EL (cell line): ENCODE results near the gene CCSAP.
"Not testable (repeated sequence)": the region's sequence is repeated elsewhere in the genome, so short reads cannot be mapped to it uniquely, and the experiment has no call there.

Source experiments
- DNase-seq: peaks from one replicate; pipeline ENCODE4 v3.0.0-alpha.2; 2016

CCSAP gene

DNA sequence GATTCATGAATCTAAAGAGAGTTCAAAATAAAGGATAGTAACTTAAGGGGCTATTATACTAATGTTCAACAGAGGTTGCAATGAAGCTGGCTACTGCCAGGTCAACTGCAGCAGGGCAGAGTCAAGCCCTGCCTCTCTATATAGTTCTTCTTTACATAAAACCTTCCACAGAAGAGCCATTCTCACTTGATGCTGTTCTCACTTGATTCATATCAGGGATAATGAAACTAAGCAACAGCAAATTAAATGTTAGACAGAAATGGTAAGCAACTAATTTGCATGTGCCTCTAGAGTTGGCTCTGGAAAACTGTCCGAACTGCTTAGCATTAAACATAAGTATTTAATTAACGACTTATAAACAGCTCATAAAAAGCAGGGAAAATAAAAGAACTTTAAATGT, 17.4 kb downstream of the CCSAP start:
- no peak for DNase-seq

DNA sequence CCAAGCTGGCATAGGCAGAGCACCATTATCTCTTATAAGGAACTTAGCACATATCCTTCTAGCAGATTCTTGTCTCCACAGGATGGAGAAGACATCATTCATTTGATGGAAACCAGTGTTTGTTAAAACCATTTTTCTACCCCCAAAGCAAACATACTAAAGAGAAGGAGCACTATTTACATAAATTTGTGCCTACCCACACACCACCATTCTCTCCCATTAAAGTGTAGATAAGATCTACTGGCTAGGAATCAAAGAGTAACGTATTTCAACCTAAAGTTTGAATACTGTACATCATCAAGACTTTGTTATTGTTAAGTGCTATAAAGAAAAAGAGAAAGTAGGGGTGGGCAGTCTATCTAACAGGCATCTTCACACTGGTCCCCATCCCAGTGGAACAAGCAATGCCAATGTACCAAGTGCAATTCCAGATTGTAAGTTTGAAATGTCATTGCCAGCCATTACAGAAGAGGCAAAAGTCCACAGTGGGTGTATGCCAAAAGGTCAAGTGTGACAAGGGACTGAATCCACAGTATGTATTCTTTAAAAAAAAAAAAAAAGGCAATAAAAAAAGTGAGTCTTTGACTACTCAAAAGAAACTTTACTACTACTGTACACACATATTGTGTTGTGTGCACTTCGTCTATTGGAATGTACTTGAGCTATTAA, 18.8 kb downstream of the CCSAP start:
- no peak for DNase-seq

DNA sequence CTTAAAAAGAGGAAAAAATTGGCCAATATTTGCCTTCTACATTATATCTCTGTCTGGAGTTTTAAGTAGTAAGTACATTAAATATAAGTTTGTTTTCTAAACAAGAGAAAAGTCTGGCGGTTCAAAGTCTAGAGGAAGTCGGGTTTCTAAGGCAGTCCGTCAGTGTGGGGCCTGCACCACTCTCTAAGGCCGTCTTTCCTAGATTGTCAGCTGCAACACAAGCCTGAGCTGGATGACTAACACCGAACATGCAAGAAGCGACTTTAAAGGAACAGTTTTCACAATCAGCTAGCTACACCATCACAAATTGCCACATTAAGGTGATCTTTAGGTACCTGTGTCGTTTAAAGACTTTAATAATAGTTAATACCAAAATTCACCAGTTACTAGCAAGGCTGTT, 19.6 kb downstream of the CCSAP start:
- DNase-seq: no peak

DNA sequence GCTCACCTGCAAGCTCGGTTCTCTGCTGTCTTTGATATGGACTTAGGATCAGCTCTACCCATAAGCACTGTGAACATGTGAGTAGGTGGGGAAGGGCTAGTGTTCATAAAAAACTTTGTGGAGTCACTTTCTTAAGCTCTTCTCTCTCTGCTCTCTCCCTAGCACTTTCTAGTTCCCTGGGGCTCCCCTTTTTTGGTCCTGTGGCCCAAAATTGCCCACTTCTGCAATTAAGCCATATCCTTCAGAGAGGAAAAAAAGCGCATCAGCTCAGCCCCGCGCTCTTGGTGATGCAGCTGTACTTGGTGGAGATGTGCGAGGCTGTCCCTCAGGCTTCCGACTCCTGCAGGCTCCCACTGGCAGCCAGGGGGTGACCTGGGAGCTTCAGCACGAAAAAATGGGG, 23.4 kb downstream of the CCSAP start:
- DNase-seq: no peak

DNA sequence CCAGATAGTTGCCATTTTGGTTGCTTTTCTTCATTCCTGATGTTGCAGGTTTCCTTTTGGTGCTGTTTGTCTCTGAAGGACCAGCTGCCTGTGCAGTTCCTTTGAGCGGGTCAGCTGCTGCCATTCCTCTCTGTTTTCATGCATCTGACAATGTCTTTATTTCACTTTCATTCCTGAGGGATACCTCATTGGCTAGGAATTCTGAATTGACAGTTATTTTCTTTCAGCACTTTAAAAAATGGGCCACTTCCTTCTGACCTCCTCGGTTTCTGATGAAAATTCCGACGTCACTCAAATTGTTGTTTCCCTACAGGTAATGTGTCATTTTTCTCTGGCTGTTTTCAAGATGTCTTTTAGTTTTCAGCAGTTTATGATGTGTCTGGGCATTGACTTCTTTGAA, 24.8 kb downstream of the CCSAP start:
- DNase-seq: peak; percentile 54

DNA sequence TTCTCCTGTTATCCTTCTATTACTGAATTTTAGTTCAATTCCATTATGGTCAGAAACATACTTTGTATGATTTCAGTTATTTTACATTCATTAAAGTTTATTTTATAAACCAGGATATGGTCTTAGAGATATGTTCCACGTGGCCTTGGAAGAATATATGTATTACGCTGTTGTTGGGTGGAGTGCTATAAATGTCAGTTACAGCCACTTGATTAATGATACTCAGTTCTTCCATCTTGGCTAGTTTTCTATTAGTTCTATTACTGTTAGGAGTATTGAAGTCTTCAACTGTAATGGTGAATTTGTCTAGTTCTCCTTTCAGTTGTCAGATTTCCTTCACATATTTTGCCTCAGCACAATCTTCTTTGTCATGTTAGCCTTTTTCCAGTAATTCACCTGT, 26.7 kb downstream of the CCSAP start:
- DNase-seq: no peak

DNA sequence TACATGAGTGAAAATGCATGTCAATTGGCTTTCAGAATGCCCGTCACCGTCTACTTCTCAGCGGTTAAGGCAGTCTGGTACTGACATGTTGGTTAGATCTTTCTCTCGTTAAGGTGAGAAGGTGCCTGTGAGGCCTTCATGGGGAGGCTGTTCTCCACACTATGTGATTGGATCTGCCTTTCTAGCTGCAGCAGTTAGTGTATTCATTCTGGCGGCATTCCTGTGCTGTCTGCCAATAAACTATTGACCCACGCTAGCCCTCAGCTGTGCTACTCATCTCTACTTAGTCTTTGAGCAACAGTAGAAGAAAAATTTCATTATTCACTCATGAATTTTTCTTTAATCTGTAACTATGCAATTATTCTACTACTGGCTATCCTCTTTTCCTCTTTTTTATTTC, 32.0 kb downstream of the CCSAP start:
- DNase-seq: no peak

DNA sequence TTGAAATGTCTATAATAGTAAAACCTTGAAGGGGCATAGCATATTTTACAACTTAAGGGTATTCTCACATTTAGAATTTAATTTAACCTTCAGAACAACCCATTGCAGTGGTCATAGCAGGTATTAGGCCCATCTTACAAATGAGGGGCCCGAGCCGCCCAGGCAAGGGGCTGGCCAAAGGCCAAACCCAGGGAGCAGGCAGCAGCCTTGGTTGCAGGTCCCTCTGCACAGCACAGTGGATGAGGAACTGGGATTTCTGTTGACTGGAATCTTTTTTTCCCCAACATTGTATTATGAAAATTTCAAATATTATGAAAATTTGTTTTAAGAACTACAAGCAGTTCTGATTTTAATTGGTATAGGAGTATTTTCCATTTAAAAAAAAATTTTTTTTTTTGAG, 33.2 kb downstream of the CCSAP start:
- no peak for DNase-seq

DNA sequence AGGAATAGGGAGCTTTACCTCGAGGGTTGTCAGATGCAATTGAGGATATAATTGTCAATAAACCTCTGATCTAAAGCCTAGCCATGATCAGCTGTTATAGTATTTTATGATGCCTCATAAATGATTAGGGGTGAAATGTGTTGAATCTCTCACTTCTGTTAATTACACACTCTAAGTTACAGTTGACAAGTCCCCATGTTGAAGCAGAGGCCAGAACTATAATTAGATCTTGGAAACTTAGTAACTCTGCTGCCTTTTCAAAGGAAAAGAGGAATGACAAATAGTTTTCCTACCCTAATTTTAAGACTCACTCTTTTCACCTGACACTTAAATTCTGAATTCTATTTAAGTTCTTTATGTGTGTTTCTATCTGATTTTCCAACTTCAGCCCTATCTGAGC, 33.8 kb downstream of the CCSAP start:
- no peak for DNase-seq

DNA sequence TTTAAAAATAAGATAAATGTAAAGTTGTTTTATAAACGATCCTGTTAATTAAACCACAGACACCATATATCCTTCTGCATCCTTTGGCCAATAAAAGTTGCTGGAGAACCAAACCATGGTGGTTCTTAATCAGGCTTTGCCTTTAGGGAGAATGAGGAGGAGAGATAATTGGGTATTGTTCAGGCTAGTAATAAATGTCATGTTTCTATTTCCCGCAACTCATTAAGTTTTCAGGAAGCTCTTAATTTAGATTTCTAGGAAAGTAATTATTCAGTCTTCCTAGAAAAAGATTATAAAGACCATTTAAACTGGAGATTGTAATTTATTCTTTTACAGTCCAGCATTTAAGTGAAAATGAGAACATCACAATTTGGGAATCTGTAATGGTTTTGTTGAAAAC, 37.5 kb downstream of the CCSAP start:
- DNase-seq: no peak

DNA sequence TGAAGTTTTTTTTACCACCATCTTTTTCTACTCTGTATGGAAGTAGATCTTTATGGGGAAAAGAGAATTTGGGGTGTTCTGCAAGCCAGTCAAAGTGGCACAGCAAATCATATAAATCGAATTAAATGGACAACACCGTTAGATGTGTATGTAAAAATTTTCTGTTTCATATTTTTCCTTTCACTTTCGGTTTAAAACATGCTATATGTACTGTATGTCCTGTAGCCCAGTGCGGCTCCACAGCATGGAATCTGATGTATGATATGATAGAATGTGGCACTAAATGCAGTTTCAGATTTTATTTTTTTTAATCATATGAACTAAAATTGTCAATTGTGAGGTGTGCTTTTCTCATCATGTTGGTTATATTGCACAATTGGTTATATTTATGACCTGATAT, 39.0 kb downstream of the CCSAP start:
- no peak for DNase-seq

DNA sequence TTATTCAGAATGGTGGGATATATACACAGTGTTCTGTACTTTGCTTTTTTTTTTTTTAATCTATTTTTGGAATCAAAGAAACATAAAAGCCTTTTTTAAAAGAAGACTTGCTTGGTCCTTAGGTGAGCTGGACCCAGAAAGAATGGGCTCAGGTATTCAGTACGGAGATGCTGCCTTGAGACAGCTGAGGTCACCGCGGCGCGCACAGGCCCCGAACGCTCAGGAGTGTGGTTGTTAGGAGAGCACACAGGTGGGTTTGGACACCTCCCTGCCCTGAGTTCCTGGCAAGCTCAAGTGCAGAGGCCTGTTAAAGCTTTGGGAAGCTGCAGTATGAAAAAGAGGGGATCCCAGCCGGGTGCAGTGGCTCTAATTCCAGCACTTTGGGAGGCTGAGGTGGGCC, 40.1 kb downstream of the CCSAP start:
- DNase-seq: no peak

DNA sequence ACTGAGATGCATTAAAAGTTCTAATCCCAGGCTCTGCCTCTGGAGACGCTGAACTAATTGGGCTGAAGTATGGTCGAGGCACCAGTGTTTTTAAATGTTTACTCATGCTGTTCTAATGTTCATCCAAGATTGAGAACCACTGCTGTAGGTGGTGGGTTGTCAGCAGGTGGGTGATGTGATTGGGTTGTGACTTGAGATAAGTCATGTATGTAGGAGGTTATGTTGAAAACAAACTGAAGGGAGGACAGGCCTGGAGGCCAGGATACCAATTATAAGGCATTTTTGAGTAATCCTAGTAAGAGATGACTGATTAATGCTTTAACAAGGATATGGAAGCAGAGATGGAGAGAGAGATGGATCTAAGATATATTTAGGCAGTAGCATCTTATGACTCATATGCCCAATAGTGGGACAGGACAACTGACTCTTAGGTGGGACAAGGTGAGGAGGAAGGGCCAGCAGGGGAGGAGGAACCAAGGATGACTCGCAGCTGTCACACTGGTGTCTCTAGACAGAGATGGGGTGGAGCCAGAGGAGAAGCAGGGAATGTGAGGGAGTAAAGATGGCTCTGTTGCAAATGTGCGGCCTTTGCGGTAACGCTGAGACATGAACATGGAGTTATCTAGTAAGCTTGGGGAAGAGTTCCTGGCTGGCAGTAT, 42.6 kb downstream of the CCSAP start:
- DNase-seq: no peak

DNA sequence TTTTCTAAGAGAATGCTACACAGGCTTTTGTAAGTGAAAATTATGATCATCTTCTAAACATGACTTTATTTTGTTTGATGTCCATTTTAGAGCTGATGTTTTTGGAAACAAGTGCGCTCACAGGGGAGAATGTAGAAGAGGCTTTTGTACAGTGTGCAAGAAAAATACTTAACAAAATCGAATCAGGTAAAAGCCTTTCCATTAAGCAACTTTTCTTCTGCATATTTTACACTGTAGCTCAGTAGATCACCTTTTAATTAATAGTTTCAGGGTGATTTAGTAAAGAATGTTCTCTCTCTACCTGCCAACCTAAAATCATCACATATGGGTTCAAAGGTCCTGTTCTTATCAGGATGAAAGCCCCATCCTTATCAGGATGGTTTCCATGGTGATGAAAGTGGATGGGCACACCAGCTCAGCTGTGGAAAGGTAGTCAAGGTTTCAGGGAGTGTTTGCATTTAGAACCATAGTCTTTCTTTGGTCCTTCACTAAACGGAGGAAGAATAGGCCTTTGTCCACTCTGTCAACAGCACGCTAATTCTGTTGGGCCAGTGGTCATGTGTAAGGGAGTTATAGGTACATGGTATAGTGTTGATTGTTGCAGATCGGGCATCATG, 43.9 kb downstream of the CCSAP start:
- DNase-seq: no peak

DNA sequence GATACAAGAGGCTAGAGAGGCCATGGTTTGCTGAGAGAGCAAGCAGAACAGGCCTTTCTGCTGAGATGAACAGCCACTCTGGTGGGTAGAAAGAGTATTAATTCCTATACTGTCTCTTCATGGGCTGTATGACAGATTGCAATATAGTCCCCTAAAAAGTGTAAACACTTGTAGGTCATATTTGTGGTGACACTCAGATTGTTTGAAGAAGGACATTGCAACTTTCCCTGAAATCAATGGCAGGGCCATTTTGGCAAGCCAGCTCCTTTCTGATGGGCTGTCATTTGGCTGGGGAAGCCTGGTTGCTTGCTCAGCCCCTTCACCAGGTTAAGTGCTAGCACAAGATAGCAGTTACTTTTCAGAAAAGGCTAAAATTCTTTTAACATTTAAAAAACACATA, 44.4 kb downstream of the CCSAP start:
- DNase-seq: no peak

DNA sequence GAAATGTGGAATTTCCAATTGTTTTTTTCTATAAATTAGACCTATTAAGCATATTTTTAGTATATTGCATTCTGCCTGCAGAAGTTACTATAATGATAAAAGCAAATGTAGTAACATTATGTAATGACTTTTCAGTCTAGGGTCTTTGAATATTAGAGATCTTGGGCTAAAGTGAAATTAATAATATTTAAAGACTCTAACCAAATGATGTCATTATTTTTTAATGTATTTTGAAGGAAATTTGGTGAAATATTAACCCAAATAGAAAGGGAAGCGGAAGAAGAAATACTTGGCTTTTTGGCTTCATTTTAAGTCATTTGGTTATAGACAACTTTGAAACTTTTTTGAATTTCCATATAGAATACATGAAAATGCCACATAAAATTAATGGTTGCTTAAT, 45.1 kb downstream of the CCSAP start:
- DNase-seq: no peak

DNA sequence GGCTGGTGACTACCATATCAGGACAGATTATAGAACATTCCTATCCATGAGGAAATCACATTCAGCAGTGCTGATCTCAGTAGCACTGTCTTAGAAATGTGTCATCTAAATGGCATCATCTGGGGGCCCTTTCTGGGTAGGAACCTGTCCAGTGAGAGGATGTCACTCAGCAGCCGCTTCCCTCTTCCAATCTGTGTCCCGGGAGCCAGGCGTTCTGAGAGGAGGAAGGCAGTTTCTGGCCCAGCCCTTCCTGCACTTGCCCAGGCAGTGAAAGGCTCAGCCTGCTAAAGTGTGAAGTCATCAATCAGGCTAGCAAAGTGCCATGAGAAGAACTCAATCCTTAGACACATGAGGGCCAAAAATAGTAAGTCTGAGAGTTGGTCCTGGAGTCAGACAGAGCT, 46.3 kb downstream of the CCSAP start:
- peak; percentile 83 for DNase-seq

DNA sequence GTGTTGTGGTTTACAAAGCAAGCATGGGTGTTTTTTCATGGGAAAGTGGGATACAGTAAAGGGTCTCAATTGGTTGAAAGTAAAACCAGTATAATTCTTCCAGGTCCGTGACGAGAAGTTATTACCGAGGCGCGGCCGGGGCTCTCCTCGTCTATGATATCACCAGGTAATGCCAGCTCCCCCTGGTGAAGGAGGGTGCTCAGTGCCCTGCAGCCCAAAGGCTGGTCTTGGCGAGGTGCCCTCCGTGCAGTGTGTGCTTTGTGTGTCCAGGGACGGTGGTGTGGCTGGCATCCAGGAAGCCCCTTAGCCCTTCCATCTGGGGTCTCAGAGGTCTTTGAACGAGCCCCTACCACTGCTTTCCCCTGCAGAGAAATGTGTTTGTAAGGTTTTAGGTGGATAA, 47.1 kb downstream of the CCSAP start:
- DNase-seq: no peak

DNA sequence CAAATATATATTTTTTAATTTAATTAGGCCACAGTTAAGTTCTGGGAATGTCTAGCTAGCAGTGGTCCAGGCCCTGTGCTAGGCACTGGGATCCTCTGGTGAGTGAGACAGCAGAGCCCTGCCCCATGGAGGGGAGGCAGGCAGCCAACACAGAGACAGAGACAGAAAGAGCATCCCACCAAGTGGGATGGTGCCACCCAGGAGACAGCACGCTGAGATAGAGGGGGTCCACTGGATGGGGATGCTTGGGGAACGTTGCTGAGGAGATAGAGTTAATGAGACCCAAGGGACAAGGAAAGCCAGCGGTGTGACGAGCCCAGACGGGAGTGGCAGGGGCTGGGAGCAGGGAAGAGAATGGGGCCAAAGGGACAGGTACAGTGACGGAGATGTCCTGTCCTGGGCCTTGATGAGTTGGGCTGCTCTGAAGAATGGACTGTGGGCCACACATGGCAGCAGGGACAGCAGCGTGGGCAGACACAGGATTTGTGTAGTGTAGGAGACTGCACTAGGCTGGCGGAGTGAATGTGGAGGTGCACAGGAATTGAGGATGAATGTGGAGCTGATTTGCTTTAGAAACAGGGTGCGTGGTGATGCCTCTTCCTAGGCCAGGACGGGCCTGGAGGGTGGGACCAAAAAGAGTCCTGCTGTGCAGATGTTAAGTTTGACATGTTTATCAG, 49.2 kb downstream of the CCSAP start:
- no peak for DNase-seq

DNA sequence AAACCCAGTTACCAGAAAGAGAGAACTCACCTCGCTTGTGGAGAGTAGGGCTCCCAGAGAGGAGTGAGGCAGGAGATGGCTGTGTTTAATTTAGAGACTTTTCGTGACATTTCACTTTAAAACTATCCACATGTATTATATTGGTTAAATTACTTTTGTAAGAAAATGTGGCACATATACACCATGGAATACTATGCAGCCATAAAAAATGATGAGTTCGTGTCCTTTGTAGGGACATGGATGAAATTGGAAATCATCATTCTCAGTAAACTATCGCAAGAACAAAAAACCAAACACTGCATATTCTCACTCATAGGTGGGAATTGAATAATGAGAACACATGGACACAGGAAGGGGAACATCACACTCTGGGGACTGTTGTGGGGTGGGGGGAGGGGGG, 51.2 kb downstream of the CCSAP start:
- DNase-seq: not testable (repeated sequence)

DNA sequence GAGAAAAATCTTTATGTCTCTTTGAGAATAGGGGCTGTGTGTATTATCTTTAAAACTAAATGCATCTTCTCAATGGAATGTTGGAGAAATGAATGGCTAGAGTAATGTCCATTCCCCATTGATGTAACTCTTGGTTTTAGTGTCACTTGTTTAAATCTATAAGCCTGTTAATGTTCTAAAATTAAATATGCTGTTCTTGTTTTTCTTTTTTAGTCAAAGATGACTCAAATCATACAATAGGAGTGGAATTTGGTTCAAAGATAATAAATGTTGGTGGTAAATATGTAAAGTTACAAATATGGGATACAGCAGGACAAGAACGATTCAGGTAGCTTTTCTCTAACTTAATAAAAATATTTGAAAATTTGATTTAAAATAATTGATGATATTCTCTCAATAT, 54.3 kb downstream of the CCSAP start:
- no peak for DNase-seq

DNA sequence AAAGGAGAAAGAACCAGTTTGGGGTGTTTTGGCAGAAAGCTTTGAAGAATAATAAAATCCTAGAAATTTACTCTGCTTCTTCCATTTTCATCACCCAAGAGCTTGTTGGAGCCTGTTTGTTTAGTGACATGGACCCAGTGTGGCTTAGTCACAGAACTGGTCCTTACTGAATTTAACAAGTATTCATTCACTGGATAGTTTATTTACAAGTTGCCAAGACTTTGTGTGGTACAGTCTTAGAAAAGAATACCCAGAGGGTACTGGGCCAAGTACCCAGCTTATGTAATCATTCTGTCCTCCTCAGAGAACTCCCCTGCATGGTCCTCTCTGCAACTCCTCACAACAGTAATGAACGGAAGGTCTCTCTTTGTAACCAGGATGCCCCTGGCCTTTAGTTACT, 55.6 kb downstream of the CCSAP start:
- no peak for DNase-seq

DNA sequence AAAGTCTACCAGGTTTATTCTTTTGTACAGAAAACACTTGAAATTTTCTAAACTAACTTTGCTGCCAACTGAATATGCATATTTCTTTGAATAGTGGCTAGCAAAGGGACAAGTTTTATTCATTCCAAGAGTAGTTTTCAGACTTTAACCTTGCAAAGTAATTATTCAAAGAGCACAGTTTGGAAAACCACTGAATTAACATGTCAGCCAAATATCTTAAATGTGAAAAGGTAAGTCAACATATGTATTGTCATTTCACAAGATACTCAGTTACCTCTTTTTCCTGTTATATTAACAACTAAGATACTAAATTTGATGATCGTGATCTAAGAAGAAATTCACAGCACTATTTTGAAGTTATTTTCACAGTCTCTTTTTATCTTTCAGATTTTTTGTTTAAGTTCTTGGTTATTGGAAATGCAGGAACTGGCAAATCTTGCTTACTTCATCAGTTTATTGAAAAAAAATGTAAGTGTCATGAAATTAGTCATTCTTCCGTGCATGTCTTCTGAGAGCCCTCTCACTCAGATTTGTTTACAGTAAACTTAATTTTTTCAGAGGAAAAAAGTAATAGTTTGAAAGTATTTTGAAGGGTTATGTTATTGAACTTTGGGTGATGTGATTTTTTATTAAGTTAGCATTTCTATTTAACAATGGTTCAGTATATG, 56.6 kb downstream of the CCSAP start:
- DNase-seq: no peak

DNA sequence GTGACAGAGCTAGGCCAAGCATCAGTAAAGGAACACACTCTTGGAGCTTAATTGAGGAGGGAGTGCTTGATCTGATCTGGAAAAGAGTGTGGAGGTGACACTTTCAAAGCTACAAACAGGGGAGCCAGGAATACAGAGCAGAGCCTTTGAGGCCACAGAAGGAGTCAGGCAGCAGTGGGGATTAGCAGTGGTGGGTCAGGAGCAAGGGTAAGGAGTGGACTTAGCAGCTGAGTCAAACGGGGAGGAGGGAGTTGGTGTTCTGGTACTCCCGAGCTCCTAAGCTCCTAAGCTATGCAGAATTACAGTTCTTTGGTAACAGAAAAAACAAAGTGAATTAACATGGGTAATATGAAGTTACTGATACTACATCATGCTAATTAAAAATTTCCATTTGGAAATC, 57.4 kb downstream of the CCSAP start:
- DNase-seq: no peak
